HepG2 (cell line): ENCODE data around the gene CCNB2. TPM values are rescaled to one million over a fixed set of nuclear protein-coding genes. Genes with fewer than 3 reads are reported as not detected.
A peak's percentile ranks its signal among the peaks of the same experiment; 100 is the strongest.

Experiments
- CEBPG ChIP-seq: IDR thresholded peaks from 2 replicates; pipeline ENCODE4 v1.6.1; 2016
- FOXA1 ChIP-seq, 2 experiments: fragments of 450-650 bp in 1 of 2; sonication (generic) in 1 of 2; formaldehyde crosslinking in 1 of 2; IDR thresholded peaks; 2 replicates each; pipeline versions ENCODE4 v1.4.0 to v1.6.1; 2016 to 2020; ENCODE audit warnings: missing genetic modification reagents in 1 of 2
- HNF4A ChIP-seq: sonication (generic); formaldehyde crosslinking; IDR thresholded peaks from 2 replicates; pipeline ENCODE4 v1.4.0; 2020; ENCODE audit warnings: missing genetic modification reagents
- HOXA9 ChIP-seq: sonication (generic); formaldehyde crosslinking; IDR thresholded peaks from 2 replicates; pipeline ENCODE4 v1.8.1; 2022; ENCODE audit warnings: missing genetic modification reagents, mild to moderate bottlenecking, moderate library complexity, borderline replicate concordance
- KLF13 ChIP-seq: sonication (generic); formaldehyde crosslinking; IDR thresholded peaks from 2 replicates; pipeline ENCODE4 v1.4.0; 2020; ENCODE audit warnings: mild to moderate bottlenecking, missing genetic modification reagents
- NFKBIZ ChIP-seq: IDR thresholded peaks from 2 replicates; pipeline ENCODE4 v1.6.1; 2018; ENCODE audit warnings: missing genetic modification reagents, missing compliant biosample characterization
- SRSF9 ChIP-seq: fragments of 200-400 bp; formaldehyde crosslinking; IDR thresholded peaks from 2 replicates; pipeline ENCODE4 v1.6.1; 2018; ENCODE audit warnings: borderline replicate concordance, mild to moderate bottlenecking, low read depth, low read length; ENCODE audit not compliant: insufficient read depth, poor library complexity, severe bottlenecking
- U2AF2 ChIP-seq: fragments of 200-400 bp; formaldehyde crosslinking; IDR thresholded peaks from 2 replicates; pipeline ENCODE4 v1.6.1; 2017; ENCODE audit warnings: low read depth, mild to moderate bottlenecking, low read length
- ZFP62 ChIP-seq: sonication (generic); formaldehyde crosslinking; IDR thresholded peaks from 2 replicates; pipeline ENCODE4 v1.4.0; 2020; ENCODE audit warnings: missing genetic modification reagents
- ZNF205 ChIP-seq: IDR thresholded peaks from 2 replicates; pipeline ENCODE4 v1.6.1; 2018; ENCODE audit warnings: missing biosample characterization, missing genetic modification reagents
- ZNF558 ChIP-seq: sonication (generic); formaldehyde crosslinking; IDR thresholded peaks from 2 replicates; pipeline ENCODE4 v1.9.0; 2022; ENCODE audit warnings: mild to moderate bottlenecking, missing genetic modification reagents, borderline replicate concordance
- ZNF672 ChIP-seq: sonication (generic); formaldehyde crosslinking; IDR thresholded peaks from 2 replicates; pipeline ENCODE4 v1.8.1; 2022; ENCODE audit warnings: missing genetic modification reagents
- ZNF746 ChIP-seq: sonication (generic); formaldehyde crosslinking; IDR thresholded peaks from 2 replicates; pipeline ENCODE4 v1.8.0; 2022; ENCODE audit warnings: mild to moderate bottlenecking, missing genetic modification reagents
- ZNF776 ChIP-seq: sonication (generic); formaldehyde crosslinking; IDR thresholded peaks from 2 replicates; pipeline ENCODE4 v1.4.0; 2020; ENCODE audit warnings: mild to moderate bottlenecking, missing genetic modification reagents
- polyA plus RNA-seq, 8 experiments: library from polyadenylated mRNA; depleted of rRNA in 3 of 8; stranded (reverse) in 7 of 8; unstranded in 1 of 8; fragments of >200 nt; fragmentation: Illumina TruSeq in 4 of 8; extraction: Trizol in 4 of 8; gene quantifications; 2 replicates each; pipeline versions ENCODE4 v1.2.1 to v1.2.3, GENCODE V29; 2011 to 2016; ENCODE audit warnings: low read depth in 4 of 8, missing spikeins in 1 of 8, mixed read lengths in 1 of 8; ENCODE audit not compliant: insufficient read depth in 1 of 8
- total RNA-seq, 5 experiments: library from RNA; depleted of rRNA; stranded (reverse); fragments of >200 nt; fragmentation: Illumina TruSeq; extraction: Trizol; gene quantifications; 2 replicates each; pipeline ENCODE4 v1.2.3, GENCODE V29; 2016; ENCODE audit warnings: low read depth in 1 of 5
- TF ChIP-seq, protein P1 (sequence below): sonication (generic); formaldehyde crosslinking; IDR thresholded peaks from 2 replicates; pipeline ENCODE4 v1.4.0; 2020; ENCODE audit warnings: mild to moderate bottlenecking, missing genetic modification reagents
- TF ChIP-seq, protein P2 (sequence below): sonication (generic); formaldehyde crosslinking; IDR thresholded peaks from 2 replicates; pipeline ENCODE4 v1.4.0; 2020; ENCODE audit warnings: missing genetic modification reagents, borderline replicate concordance
- TF ChIP-seq, protein P3 (sequence below): sonication (generic); formaldehyde crosslinking; IDR thresholded peaks from 2 replicates; pipeline ENCODE4 v1.5.0; 2020; ENCODE audit warnings: mild to moderate bottlenecking, missing genetic modification reagents, borderline replicate concordance

The CCNB2 gene
- total and polyA plus RNA-seq, 2 of the 13 experiments (the other 11 are each of a cell fraction or from before 2014, with no cell fraction given) = 43.5 to 80.9 TPM

DNA sequence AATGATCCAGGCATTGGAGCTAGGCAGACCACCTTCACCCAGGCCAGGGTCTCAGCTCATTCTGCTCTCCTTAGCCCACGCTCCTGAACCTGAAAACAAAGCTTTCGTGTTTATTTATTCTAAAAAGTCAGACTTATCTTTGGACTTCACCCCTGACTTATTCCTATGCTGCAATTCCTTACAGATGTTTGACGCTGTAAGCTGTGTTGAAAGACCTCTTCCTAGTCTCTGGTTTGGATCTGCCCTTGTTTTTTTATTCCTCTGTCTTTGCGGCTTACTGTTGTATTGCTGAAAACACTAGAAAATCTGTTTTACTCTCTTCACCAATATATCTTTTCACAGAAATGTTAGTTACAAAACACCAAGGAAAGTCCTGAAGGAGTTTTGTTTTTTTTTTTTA lies 61.2 kb downstream of the CCNB2 start (continued):
- TF ChIP-seq KLF13 (no peak), NFKBIZ (CRISPR knock-in tag) (no peak), HOXA9 (CRISPR knock-in tag) (no peak), SRSF9 (no peak), FOXA1 (IDR thresholded peaks at IDR 0.05) (no peak), FOXA1 (CRISPR knock-in tag; IDR thresholded peaks at IDR 0.05) (no peak), ZNF776 (CRISPR knock-in tag) (no peak), ZNF746 (CRISPR knock-in tag) (no peak), HNF4A (CRISPR knock-in tag) (peak; percentile 74), ZNF205 (CRISPR knock-in tag) (peak; percentile 54; the same call in 1 of the 2 replicates), U2AF2 (no peak), ZFP62 (CRISPR knock-in tag) (no peak), ZNF558 (CRISPR knock-in tag) (no peak), CEBPG (peak; percentile 45; the same call in 1 of the 2 replicates), ZNF672 (CRISPR knock-in tag) (no peak)
- TF ChIP-seq, protein P1, sequence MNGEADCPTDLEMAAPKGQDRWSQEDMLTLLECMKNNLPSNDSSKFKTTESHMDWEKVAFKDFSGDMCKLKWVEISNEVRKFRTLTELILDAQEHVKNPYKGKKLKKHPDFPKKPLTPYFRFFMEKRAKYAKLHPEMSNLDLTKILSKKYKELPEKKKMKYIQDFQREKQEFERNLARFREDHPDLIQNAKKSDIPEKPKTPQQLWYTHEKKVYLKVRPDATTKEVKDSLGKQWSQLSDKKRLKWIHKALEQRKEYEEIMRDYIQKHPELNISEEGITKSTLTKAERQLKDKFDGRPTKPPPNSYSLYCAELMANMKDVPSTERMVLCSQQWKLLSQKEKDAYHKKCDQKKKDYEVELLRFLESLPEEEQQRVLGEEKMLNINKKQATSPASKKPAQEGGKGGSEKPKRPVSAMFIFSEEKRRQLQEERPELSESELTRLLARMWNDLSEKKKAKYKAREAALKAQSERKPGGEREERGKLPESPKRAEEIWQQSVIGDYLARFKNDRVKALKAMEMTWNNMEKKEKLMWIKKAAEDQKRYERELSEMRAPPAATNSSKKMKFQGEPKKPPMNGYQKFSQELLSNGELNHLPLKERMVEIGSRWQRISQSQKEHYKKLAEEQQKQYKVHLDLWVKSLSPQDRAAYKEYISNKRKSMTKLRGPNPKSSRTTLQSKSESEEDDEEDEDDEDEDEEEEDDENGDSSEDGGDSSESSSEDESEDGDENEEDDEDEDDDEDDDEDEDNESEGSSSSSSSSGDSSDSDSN (CRISPR knock-in tag) = no peak
- TF ChIP-seq, protein P2, sequence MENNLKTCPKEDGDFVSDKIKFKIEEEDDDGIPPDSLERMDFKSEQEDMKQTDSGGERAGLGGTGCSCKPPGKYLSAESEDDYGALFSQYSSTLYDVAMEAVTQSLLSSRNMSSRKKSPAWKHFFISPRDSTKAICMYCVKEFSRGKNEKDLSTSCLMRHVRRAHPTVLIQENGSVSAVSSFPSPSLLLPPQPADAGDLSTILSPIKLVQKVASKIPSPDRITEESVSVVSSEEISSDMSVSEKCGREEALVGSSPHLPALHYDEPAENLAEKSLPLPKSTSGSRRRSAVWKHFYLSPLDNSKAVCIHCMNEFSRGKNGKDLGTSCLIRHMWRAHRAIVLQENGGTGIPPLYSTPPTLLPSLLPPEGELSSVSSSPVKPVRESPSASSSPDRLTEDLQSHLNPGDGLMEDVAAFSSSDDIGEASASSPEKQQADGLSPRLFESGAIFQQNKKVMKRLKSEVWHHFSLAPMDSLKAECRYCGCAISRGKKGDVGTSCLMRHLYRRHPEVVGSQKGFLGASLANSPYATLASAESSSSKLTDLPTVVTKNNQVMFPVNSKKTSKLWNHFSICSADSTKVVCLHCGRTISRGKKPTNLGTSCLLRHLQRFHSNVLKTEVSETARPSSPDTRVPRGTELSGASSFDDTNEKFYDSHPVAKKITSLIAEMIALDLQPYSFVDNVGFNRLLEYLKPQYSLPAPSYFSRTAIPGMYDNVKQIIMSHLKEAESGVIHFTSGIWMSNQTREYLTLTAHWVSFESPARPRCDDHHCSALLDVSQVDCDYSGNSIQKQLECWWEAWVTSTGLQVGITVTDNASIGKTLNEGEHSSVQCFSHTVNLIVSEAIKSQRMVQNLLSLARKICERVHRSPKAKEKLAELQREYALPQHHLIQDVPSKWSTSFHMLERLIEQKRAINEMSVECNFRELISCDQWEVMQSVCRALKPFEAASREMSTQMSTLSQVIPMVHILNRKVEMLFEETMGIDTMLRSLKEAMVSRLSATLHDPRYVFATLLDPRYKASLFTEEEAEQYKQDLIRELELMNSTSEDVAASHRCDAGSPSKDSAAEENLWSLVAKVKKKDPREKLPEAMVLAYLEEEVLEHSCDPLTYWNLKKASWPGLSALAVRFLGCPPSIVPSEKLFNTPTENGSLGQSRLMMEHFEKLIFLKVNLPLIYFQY (CRISPR knock-in tag) = no peak
- TF ChIP-seq, protein P3, sequence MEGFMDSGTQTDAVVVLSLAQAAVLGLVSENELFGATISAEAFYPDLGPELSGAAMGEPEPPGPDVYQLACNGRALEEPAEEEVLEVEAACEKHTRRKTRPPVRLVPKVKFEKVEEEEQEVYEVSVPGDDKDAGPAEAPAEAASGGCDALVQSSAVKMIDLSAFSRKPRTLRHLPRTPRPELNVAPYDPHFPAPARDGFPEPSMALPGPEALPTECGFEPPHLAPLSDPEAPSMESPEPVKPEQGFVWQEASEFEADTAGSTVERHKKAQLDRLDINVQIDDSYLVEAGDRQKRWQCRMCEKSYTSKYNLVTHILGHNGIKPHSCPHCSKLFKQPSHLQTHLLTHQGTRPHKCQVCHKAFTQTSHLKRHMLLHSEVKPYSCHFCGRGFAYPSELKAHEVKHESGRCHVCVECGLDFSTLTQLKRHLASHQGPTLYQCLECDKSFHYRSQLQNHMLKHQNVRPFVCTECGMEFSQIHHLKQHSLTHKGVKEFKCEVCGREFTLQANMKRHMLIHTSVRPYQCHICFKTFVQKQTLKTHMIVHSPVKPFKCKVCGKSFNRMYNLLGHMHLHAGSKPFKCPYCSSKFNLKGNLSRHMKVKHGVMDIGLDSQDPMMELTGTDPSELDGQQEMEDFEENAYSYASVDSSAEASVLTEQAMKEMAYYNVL (CRISPR knock-in tag) = no peak
